ENCODE results near the gene ZC2HC1C. TPM values are rescaled to one million over a fixed set of nuclear protein-coding genes. Genes with fewer than 3 reads are reported as not detected.

Gene ZC2HC1C
- total and polyA plus RNA-seq, 2 of the 13 experiments (the other 11 are each of a cell fraction or from before 2014, with no cell fraction given), result 3.3 to 3.5 TPM

GRCh38 chr14:75063491-75064204, 5.8 kb upstream of the ZC2HC1C start, which contains the start of gene ACYP1 (continued):
- TF ChIP-seq, protein P1, sequence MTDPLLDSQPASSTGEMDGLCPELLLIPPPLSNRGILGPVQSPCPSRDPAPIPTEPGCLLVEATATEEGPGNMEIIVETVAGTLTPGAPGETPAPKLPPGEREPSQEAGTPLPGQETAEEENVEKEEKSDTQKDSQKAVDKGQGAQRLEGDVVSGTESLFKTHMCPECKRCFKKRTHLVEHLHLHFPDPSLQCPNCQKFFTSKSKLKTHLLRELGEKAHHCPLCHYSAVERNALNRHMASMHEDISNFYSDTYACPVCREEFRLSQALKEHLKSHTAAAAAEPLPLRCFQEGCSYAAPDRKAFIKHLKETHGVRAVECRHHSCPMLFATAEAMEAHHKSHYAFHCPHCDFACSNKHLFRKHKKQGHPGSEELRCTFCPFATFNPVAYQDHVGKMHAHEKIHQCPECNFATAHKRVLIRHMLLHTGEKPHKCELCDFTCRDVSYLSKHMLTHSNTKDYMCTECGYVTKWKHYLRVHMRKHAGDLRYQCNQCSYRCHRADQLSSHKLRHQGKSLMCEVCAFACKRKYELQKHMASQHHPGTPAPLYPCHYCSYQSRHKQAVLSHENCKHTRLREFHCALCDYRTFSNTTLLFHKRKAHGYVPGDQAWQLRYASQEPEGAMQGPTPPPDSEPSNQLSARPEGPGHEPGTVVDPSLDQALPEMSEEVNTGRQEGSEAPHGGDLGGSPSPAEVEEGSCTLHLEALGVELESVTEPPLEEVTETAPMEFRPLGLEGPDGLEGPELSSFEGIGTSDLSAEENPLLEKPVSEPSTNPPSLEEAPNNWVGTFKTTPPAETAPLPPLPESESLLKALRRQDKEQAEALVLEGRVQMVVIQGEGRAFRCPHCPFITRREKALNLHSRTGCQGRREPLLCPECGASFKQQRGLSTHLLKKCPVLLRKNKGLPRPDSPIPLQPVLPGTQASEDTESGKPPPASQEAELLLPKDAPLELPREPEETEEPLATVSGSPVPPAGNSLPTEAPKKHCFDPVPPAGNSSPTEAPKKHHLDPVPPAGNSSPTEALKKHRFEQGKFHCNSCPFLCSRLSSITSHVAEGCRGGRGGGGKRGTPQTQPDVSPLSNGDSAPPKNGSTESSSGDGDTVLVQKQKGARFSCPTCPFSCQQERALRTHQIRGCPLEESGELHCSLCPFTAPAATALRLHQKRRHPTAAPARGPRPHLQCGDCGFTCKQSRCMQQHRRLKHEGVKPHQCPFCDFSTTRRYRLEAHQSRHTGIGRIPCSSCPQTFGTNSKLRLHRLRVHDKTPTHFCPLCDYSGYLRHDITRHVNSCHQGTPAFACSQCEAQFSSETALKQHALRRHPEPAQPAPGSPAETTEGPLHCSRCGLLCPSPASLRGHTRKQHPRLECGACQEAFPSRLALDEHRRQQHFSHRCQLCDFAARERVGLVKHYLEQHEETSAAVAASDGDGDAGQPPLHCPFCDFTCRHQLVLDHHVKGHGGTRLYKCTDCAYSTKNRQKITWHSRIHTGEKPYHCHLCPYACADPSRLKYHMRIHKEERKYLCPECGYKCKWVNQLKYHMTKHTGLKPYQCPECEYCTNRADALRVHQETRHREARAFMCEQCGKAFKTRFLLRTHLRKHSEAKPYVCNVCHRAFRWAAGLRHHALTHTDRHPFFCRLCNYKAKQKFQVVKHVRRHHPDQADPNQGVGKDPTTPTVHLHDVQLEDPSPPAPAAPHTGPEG (CRISPR knock-in tag; IDR thresholded peaks at IDR 0.05), result no peak
- no peak for TF ChIP-seq NFE2L1 (CRISPR knock-in tag; IDR thresholded peaks at IDR 0.05; ENCODE audit: borderline replicate concordance)
- no peak for TF ChIP-seq HOXA9 (CRISPR knock-in tag; IDR thresholded peaks at IDR 0.05; ENCODE audit: borderline replicate concordance)
- no peak for TF ChIP-seq ZNF703 (CRISPR knock-in tag; IDR thresholded peaks at IDR 0.05; ENCODE audit: borderline replicate concordance)
- no peak for TF ChIP-seq TSC22D2 (CRISPR knock-in tag; IDR thresholded peaks at IDR 0.05; ENCODE audit: borderline replicate concordance)
- TF ChIP-seq TBP (CRISPR knock-in tag; IDR thresholded peaks at IDR 0.05), result no peak
- TF ChIP-seq ZNF275 (CRISPR knock-in tag; IDR thresholded peaks at IDR 0.05; ENCODE audit: borderline replicate concordance), result no peak
- no peak for TF ChIP-seq ZNF383 (CRISPR knock-in tag; IDR thresholded peaks at IDR 0.05; ENCODE audit: borderline replicate concordance)
- TF ChIP-seq ZBTB34 (CRISPR knock-in tag; IDR thresholded peaks at IDR 0.05), result no peak
- TF ChIP-seq PTBP1 (IDR thresholded peaks at IDR 0.05; ENCODE audit: low read depth, low read length, poor library complexity, severe bottlenecking), result no peak
- no peak for TF ChIP-seq PREB (CRISPR knock-in tag; IDR thresholded peaks at IDR 0.05)
- no peak for TF ChIP-seq ZNF263 (CRISPR knock-in tag; IDR thresholded peaks at IDR 0.05)
- no peak for TF ChIP-seq ZMYM3 (CRISPR knock-in tag; IDR thresholded peaks at IDR 0.05)
- no peak for TF ChIP-seq POGZ (CRISPR knock-in tag; IDR thresholded peaks at IDR 0.05)
- TF ChIP-seq ZNF644 (CRISPR knock-in tag; IDR thresholded peaks at IDR 0.05; ENCODE audit: low read depth), result no peak
- no peak for TF ChIP-seq ZNF124 (CRISPR knock-in tag; IDR thresholded peaks at IDR 0.05)
- TF ChIP-seq ARHGAP35 (CRISPR knock-in tag; IDR thresholded peaks at IDR 0.05; ENCODE audit: borderline replicate concordance), result no peak
- peak; percentile 98 for TF ChIP-seq SP2 (CRISPR knock-in tag; IDR thresholded peaks at IDR 0.05)
- no peak for TF ChIP-seq ZNF260 (CRISPR knock-in tag; IDR thresholded peaks at IDR 0.05; ENCODE audit: borderline replicate concordance, low read depth)
- TF ChIP-seq RXRA (CRISPR knock-in tag; IDR thresholded peaks at IDR 0.05), result no peak
- peak; percentile 20; the same call in 1 of the 2 replicates for TF ChIP-seq THAP11 (CRISPR knock-in tag; IDR thresholded peaks at IDR 0.05)
